ENCODE measurements around the gene AUTS2.

- TF ChIP-seq, protein P1, sequence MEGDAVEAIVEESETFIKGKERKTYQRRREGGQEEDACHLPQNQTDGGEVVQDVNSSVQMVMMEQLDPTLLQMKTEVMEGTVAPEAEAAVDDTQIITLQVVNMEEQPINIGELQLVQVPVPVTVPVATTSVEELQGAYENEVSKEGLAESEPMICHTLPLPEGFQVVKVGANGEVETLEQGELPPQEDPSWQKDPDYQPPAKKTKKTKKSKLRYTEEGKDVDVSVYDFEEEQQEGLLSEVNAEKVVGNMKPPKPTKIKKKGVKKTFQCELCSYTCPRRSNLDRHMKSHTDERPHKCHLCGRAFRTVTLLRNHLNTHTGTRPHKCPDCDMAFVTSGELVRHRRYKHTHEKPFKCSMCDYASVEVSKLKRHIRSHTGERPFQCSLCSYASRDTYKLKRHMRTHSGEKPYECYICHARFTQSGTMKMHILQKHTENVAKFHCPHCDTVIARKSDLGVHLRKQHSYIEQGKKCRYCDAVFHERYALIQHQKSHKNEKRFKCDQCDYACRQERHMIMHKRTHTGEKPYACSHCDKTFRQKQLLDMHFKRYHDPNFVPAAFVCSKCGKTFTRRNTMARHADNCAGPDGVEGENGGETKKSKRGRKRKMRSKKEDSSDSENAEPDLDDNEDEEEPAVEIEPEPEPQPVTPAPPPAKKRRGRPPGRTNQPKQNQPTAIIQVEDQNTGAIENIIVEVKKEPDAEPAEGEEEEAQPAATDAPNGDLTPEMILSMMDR (IDR thresholded peaks at IDR 0.05; ENCODE audit: poor library complexity, severe bottlenecking) = no peak
- TF ChIP-seq MXI1 (conservative IDR thresholded peaks at IDR 0.05; ENCODE audit: poor library complexity, severe bottlenecking) = no peak
- TF ChIP-seq EZH2 (IDR thresholded peaks at IDR 0.05; ENCODE audit: borderline replicate concordance, insufficient read depth, low read length, poor library complexity, severe bottlenecking) = no peak
- TF ChIP-seq RAD21 (conservative IDR thresholded peaks at IDR 0.05) = no peak
- peak; percentile 11 for TF ChIP-seq POLR2AphosphoS5 (IDR thresholded peaks at IDR 0.05)
- TF ChIP-seq, protein P2, sequence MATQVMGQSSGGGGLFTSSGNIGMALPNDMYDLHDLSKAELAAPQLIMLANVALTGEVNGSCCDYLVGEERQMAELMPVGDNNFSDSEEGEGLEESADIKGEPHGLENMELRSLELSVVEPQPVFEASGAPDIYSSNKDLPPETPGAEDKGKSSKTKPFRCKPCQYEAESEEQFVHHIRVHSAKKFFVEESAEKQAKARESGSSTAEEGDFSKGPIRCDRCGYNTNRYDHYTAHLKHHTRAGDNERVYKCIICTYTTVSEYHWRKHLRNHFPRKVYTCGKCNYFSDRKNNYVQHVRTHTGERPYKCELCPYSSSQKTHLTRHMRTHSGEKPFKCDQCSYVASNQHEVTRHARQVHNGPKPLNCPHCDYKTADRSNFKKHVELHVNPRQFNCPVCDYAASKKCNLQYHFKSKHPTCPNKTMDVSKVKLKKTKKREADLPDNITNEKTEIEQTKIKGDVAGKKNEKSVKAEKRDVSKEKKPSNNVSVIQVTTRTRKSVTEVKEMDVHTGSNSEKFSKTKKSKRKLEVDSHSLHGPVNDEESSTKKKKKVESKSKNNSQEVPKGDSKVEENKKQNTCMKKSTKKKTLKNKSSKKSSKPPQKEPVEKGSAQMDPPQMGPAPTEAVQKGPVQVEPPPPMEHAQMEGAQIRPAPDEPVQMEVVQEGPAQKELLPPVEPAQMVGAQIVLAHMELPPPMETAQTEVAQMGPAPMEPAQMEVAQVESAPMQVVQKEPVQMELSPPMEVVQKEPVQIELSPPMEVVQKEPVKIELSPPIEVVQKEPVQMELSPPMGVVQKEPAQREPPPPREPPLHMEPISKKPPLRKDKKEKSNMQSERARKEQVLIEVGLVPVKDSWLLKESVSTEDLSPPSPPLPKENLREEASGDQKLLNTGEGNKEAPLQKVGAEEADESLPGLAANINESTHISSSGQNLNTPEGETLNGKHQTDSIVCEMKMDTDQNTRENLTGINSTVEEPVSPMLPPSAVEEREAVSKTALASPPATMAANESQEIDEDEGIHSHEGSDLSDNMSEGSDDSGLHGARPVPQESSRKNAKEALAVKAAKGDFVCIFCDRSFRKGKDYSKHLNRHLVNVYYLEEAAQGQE (IDR thresholded peaks at IDR 0.05; ENCODE audit: borderline replicate concordance) = no peak
- TF ChIP-seq TAF1 (IDR thresholded peaks at IDR 0.05; ENCODE audit: low read depth) = no peak
- no peak for TF ChIP-seq SMC3 (conservative IDR thresholded peaks at IDR 0.05; ENCODE audit: poor library complexity)
- no peak for TF ChIP-seq EP300 (conservative IDR thresholded peaks at IDR 0.05; ENCODE audit: poor library complexity, severe bottlenecking)
Observed at GRCh38 chr7:69764147-69764546, 165.9 kb downstream of the AUTS2 start.
